Measurements from ENCODE around the gene MXD3.

The MXD3 gene

DNA sequence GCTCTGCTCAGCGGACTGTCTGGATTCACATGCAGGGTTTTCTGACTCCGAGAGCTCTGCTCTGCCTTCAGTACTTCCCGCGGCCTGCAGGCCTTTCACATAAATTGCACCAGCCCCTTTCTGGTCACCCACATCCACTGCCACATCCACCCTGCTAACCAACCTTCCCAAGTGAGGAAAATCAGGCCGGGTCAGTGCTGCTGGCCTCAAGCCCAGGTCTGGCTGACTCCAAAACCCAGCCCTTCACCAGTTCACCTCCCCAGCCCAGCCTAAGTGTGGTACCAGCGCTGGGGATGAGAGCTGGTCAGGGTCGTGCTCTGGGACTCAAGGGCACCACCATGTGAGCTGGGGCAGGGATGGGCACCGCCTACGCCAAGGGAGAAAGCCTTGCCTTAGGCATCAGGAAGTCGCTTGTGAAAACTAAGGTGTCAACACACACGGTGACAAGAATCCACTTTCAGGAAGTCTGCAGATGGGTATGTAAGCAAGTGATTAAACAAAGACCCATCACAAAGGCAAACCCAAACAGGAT is 27.5 kb upstream of the MXD3 start:
- DNase-seq = no peak

DNA sequence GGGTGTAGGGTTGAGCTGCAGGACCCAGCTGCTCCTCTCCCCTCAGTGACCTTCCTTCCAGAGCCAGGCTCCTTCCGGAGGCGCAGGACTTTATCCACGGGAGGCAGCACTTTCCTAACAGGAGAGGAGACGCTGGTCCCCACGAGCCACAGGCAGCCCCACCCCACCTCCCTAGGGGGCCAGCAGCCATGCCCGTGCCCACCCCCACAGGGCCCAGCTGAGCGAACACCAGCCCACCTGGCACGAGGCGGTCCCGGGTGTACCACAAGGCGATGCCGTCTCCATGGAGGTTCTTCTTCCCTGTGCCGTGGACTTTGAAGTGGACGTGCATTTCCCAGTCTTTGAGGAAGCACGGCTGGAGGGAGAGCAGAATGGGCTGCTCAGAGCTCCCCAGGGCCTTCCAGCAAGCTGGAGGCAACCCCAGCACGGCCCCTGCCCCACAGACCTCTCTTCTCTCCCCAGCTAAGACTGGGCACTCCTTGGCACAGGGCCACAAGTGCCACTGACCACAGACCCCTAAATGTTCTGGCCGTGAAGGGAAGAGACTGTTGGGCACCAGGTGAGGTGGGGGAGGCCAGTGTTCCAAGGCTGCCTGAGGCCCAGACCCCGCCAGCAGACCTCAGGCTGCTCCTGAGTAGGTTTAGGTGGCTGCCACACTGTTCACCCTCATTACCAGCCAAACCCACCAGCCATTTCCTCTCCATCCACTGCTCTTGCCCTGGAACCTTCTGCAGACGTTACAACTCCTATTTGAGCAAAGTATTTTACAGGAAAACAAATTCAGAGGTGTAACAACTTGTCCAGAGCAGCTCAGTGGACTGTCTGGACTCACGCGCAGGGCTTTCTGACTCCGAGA is 26.8 kb upstream of the MXD3 start:
- DNase-seq = no peak

DNA sequence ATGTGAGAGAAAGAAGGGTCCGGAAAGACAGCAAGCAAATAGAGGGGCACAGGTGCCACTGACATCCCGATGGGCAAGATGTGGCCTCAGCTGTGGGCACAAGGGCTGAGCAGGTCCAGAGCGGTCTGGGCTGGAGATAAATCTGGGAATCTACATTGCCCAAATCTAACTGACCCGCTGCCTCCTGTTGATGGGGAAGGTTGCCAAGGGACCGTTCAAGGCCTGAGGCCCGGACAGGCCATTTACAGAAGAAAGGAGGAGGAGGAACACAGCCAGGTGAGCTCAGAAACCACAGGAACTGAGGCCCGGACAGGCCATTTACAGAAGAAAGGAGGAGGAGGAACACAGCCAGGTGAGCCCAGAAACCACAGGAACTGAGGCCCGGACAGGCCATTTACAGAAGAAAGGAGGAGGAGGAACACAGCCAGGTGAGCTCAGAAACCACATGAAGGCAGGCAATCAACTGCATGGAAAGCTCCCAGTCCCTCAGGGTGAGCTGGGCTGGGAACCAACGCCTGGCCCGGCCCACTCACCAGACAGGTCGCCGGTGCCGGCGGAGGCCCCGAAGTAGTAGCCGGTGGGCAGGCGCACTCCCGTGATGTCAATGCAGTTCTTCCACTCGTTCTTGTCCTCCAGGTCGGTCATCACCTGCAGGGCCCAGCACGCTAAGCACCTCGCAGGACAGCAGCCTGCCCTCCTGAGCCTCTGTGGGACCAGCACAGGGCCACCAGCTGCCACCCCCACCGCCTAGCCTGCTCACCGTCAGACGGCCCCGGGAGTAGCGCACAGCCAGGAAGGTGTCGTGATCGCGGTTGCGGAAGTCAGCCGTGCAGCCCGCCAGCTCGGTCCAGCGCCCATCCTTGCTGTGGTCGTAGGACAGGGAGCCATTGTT is 25.2 kb upstream of the MXD3 start:
- no peak for DNase-seq

DNA sequence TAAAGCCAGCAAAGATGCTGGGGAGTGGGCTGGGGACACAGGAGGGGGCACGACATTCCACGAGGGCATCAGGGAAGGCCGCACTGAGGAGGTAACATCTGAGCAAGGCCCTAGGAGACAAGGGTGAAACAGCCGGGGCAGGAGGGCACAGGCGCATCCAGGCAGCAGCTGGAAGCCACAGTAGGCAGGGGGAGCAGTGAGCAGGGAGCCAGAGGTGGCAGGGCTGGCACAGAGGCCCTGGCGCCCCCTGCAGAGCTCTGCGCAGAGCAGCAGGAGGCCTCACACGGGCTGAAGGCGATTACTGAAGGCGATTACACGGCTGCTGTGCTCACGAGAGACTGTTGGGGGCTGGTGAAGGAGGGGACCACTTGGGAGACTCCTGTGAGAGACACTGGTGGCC is 24.4 kb upstream of the MXD3 start:
- no peak for DNase-seq

DNA sequence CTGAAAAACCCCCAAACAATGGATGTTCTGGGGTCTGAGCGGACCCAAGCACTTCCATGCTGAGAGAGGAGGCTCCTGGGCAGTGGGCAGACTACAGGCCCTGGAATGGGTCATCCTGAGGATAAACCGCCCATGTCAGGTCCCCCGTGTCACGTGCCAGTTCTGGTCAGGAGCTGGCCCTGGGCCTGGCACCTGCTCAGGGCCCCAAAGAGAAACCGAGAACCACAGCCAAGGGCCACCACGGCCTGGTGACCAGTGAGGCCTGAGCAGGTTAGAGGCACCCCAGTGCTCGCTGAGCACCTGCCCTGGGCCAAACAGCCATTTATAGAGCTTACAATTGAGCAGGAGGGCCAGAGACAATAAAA is 24.0 kb upstream of the MXD3 start:
- DNase-seq = no peak

DNA sequence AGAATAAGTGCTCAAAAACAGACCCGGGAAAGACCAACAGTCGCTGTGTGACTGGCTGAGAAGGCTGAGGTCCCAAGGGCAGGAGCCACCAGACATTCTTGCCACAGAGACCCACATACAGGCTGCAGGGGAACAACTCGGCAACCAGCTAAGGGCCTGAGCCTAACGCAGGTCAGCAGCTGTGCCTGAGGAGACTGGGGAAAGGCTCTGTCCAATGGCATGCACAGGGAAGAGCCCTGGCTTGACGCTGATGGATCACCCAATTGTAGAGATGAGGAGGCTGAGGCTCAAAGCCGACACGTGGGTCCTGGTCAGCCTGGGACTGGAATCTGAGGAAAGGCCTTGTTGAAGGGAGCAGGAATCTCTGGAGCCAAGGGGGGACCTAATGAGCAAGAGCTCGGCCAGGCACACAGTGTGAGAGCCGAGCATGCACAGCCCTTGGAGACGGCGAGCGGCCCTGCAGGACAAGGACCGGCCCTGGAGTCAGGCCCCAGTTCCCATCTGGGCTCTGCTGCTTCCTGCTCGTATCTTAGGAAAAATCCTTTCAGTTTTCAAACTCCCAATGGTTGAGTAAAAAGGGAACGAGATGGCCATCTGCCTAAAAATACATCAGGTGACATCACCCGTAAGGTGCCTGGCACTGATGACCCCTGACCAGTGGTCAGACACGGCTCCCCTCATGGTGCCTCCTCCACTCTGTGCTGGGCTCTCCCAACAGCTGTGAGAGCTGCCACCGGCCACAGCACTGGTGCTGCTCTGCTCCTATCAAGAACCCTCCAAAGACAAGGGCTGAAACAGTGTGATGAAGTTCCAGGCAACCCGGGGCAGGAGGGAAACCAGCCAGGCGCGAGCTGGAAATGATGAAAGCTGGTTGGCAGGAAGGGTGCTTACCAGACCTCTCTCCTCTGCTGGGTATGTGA is 23.3 kb upstream of the MXD3 start:
- no peak for DNase-seq

DNA sequence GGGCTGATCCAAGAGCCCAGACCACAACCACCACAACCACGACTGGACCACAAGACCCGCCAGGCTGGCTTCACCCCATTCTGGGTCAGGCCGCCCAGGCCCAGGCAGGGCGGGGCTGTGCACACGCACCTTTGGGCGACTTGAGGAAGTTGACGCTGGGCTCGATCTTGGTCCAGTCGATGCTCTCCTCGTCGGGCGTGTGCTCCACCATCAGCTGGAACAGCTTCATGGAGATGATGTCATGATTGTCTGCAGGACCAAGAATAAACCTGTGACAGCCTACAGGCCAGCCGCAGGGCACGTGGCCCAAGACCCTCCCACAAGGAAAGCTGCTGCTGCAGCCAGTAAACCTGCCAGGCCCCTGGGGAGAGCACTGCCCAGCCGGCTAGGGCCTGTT is 22.5 kb upstream of the MXD3 start:
- no peak for DNase-seq

DNA sequence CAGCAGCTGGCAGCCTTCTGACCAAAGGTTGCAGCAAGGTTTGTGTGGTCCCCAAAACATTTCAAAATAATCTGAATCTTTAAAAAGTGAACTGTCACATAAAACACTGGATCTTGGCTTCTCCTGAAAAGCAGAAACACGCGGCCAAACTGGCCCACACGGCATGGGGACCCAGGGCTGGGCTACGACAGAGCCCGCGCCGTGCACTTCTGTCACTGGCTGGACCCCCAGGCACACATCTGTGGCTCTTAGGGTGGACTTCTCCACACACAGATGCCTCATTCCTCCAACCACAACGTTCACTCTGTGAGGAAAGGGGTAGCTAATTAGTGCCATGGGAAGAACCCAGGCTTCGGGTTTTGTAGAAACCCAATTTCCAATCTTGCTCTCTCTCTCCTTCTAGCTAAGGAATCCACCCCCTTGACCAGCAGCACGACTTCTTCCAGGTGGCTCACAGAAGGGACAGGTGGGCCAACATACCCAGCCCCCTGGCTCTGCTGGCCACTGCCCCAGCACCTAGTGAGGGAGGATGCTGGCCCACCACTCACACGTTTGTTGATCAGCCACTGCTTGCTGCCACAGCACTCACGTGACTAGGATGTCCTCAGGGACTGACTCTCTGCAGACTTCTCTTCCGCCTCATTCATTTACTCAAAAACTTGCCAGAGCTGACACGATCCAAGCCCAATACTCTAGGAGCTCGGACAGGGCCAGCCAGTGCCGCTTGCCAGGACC is 21.9 kb upstream of the MXD3 start:
- no peak for DNase-seq

DNA sequence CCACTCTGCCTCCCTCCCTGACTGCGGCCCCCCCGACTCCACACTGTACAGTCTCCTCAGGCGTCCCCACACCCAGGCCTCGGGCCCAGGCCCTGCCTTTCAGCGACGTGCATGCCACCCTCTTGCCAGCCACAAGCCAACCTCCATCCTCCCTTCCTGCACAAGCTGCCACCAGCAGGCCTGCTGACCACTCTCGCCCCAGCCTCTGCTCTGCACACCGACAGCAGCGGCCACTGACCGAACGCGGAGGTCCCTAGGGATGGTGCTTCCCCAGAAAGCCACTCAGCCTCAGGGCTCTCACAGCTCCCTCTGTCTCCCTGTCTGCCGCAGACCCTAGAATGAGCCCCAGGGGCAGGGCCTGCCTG is 21.2 kb upstream of the MXD3 start:
- no peak for DNase-seq

DNA sequence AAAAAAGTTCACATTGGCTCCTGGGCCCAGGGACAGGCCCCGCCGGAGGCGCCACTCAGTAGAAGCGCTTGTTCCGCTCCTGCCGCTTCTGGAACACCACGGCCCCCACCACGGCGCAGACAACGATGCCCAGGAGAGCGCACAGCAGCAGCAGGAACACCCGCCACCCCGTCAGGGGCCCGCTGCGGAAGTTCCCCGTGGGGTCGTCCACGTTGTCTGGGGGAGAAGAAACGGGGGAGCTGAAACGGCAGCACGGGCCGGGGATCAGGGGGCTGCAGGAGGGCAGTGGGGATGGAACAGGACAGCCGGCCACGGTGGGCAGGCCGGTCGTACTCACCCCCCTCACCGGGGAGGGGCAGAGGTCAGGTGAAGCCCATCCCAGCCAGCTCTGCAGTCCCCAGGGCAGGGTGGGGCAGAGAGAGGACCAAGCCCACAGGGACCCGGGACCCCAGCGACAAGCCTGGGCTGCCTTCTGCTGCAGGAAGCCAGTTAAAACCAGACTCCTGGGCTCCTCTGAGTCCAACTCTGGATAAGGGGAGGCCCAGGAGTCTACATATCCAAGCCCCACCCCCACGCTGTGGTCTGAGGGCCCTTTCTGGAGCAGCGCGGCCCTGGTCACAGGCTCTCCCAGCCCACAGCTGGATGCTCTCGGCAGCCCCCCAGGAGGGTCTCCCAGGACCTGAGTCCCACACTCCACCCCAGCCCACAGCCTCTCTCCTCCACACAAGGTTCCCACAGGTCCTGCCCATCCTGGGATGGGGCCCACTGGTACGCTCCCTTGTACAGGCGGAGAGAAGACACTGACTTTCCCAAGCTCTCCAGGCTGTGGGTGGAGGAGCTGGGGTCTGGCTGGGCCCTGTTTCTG is 20.6 kb upstream of the MXD3 start:
- no peak for DNase-seq

DNA sequence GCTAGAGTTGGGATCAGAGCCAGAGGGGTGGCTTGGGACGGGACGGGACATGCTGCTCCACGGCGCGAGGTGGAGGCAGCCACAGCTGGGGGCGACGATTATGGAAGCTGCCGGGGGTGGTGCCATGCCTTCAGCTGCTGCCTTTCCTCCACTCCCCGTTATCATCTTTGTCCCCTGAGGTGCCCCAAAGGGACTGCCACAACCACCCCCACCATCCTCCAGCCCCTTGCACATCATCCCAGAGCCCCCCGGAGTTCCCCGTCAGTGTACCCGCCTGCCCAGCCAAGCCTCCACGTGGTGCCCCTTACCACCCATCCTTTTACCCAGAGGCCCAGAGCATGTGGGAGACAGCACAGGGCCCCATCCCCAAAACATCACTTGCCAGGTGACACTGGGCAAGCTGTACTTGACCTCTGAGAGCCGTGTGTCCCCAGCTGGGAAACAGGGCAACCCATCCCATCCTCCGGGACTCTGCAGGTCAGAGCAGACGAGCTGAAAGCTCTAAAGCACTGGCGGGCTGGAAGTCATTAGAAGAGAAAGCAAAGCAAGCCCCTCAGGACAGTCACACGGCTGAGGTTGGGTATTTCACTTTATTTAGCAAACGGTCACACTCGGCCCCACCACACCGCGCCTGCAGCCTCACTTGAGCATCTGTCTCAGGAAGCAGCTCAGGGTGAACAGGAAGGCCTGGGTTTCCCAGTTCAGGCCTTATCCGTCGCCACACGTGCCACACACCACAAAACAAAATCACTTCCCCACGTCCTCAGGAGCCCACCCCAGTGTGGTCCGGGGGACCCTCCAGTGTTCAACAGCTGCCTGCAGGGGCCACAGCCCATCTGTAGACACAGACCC is 19.5 kb upstream of the MXD3 start:
- no peak for DNase-seq

DNA sequence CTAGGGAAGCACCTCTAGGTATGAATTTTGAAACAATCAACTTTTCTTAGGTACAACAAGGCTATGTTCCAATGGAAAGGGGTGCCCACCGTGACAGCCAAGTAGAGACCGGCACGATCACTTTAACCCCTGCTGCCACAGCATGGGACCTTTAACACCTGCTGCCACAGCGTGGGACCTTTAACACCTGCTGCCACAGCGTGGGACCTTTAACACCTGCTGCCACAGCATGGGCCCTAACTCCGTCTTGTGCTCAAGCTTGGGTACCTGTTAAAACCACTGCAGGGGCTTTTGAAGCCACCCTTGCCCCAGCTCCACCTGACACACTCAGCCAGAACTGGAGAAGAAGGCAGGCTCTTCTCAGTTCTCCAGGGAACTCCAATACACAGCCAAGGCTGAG is 18.2 kb upstream of the MXD3 start:
- no peak for DNase-seq

DNA sequence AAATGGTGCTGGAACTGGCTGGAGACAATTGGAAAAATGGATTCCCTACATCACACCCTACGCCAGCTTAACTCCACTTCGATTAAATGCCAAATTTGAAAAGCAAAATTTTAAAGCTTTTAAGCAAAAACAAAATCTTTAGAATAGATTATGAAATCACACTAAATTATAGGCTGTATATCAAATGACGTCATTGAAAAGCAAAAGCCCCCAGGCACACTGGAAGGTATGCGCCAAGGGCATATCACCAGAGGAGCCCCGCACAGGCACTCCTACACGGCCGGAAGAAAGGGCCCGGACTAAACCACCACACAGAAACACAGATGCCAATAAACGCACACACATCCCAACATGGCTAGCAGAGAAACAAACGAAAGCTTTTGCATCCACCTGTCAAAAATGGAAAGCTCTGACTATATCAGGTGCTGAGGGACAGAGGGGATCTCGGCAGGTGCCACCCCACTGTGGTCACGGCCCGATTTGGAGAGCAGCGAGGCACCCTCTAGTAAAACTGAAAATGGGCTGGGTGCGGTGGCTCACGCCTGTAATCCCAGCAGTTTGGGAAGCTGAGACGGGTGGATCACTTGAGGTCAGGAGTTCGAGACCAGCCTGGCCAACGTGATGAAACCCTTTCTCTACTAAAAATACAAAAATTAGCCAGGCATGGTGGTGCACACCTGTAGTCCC is 17.0 kb upstream of the MXD3 start:
- DNase-seq = no peak

DNA sequence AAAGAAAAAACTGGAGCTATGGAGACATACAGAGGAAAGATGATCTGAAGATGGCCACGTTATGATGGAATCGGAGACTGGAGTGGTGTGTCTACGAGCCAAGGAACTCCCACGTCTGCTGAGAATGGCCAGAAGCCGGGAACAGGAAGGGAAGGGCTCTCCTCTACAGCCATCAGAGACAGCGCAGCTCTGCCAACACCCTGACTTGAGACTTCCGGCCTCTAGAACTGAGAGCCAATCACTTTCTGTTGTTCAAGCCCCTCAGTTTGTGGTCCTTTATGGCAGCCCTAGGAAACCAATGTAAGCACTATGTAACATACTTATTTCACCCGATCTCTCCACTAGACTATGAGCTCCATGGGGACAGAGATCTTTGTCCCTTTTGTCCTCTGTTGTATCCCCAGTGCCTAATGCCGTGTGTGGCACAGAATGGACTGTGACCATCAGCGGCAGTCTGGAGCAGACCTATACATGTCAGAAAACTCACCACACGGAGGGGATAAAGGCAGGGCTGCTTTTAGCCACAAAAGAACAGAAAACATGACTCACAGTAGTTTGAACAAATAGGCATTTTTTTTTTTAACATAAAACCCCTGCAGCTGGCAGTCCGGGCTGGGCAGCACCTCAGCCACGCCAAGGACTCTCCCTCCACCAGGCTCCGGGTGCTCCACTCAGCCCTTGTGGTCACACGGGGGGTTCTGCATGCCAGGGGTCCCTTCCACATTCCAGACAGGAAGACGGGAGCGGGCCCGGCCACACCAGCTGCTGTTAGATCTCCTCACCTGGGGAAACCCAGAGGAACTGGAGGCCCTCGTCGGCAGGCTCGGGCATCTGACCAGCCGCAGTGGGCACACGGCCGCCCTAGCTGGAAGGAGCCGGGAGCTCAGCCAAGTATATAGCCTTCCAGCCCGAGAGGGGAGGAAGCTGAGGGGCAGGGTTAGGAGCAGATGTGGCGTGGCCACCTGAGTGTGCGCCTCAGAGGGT is 16.1 kb upstream of the MXD3 start:
- DNase-seq = no peak

DNA sequence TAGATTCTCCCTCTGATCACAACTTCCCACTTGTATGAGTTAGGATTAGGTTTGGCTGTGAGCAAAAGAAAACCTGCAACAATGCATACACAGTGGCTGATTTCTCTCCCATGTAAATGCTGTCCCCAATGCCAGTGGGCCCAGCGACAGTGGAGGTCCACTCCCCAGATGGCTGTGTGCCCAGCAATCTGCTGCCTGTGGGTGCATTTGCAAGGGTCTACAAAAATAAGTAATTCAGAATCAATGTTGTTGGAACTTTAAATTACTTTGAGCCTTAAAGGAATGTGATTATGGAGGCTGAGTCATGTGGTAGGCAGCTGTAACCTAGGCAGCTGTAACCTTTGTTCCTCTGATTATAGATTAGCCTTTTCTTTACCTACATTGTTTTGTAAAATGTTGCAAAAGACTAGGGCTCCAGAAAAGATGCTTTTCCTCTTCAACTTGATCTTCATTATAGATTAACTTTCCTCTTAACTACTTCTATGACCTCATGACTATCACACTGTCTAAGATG is 14.2 kb upstream of the MXD3 start:
- no peak for DNase-seq

DNA sequence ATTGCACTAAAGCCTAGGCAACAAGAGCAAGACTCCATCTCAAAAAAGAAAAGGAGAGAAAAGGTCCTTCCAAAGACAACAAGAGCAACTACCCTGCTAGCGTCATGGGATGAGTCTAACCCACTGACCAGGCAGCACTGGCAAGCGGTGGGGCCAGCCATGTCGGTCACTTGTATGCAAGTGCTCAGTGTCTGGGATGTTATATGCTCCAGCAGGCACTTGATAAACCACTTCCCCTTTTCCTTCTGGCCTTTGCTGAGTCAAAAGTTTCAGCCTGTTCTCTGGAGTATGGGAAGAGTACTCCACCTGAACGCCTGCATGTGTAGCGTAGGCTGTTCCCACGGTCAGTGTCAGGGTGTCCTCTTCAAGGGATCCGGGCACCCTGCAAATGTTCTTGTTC is 9.2 kb upstream of the MXD3 start:
- no peak for DNase-seq

DNA sequence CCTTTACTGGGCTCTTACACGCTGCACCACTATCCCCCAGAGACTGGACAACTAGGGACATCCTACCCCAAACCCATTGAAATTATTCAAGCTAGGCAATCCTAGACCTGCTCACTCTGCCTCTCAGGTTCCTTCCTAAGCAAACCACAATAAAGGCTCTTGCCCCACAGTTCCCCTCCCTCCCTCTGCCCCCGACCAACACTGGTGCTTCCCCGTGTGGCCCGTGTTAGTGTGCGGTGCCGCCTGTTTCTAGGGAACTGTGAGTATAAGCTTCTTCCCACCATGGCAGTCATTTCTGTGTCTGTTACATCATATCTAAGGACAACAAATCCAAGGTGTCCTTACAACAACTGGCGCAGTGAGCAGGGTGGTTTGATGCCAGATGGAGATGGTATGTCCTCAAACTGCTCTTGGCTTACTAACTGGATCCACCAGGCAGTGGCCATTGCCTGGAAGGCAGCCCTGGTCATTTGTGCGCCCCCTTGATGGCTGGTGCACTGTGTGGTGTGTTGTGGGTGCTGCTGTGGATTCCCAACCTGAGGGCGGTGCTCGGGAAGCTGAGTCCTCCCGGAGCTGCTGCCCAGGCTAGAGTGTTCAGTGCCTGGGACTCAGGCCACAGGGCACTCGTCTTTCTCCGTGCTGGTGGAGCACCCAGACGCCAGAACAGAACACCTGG is 8.4 kb upstream of the MXD3 start:
- DNase-seq = no peak
